ENCODE data around the gene PRPF31. TPM values are rescaled to one million over a fixed set of nuclear protein-coding genes. Genes with fewer than 3 reads are reported as not detected.

The PRPF31 gene
- total RNA-seq, 1 experiment from 2014 or later = 109 TPM

GRCh38 chr19:54081032-54081431, 34.5 kb upstream of the PRPF31 start, which contains the start of gene TARM1:
Gene TARM1 (minus strand): TSS chr19:54081365. CDS start chr19:54081340, 25 bp downstream.
- Histone ChIP-seq H3K9me2 (ENCODE audit: insufficient read depth) (no peaks in the 10 kb centered on the region), H3K4me3 (no peak within 1 kb of the TSS), H3K4me2 (no peak within 1 kb of the TSS), H3K27me3 (ENCODE audit: insufficient read depth, low read depth) (peaks cover 17% of the 10 kb centered on the region; the same call in 1 of the 2 replicates), H3K9me3 (ENCODE audit: insufficient read depth, low read depth) (peaks cover 13% of the 10 kb centered on the region; the same call in 1 of the 2 replicates), H3K4me1 (replicated peaks; ENCODE audit: insufficient read depth) (no peaks in the 10 kb centered on the region), H2AFZ (no peak within 1 kb of the TSS), H4K20me1 (ENCODE audit: insufficient read depth) (no peaks in the 10 kb centered on the region), H3F3A (ENCODE audit: insufficient read depth, low read depth) (no peaks in the 10 kb centered on the region), H3K27ac (no peak within 1 kb of the TSS), H3K36me3 (ENCODE audit: low read depth) (no peaks in the 10 kb centered on the region), H3K79me2 (ENCODE audit: low read depth) (no peaks in the 10 kb centered on the region)
- ChIA-PET POLR2A (ENCODE audit: unreplicated experiment) (no interaction called here), CTCF (no interaction called here)
- intact Hi-C loops (cut with micrococcal nuclease; ENCODE audit: unreplicated experiment) = no loop called here
- TF ChIP-seq EZH2 (IDR thresholded peaks at IDR 0.05; ENCODE audit: low read depth) (no peak), CTCF (conservative IDR thresholded peaks at IDR 0.05) (no peak)
- BruUV-seq (replicated peaks) = no TSS peak
- DNase-seq = no peak

GRCh38 chr19:54084410-54084809, 31.1 kb upstream of the PRPF31 start:
- Histone ChIP-seq H3K4me2 (no peak overlapping the region), H3K9me2 (ENCODE audit: insufficient read depth) (no peaks in the 10 kb centered on the region), H3K79me2 (ENCODE audit: low read depth) (no peaks in the 10 kb centered on the region), H3F3A (ENCODE audit: insufficient read depth, low read depth) (no peaks in the 10 kb centered on the region), H3K27me3 (ENCODE audit: insufficient read depth, low read depth) (peaks cover 14% of the 10 kb centered on the region; the same call in 1 of the 2 replicates), H3K36me3 (ENCODE audit: low read depth) (no peaks in the 10 kb centered on the region), H4K20me1 (ENCODE audit: insufficient read depth) (no peaks in the 10 kb centered on the region), H3K4me3 (no peak overlapping the region), H2AFZ (no peak overlapping the region), H3K4me1 (replicated peaks; ENCODE audit: insufficient read depth) (no peaks in the 10 kb centered on the region), H3K27ac (no peak overlapping the region), H3K9me3 (ENCODE audit: insufficient read depth, low read depth) (peaks cover 13% of the 10 kb centered on the region; the same call in 1 of the 2 replicates)
- DNase-seq = no peak
- POLR2A ChIA-PET (ENCODE audit: unreplicated experiment) = no interaction called here
- CTCF ChIA-PET = interaction anchor here (0.7 kb wide), 1 partner anchor 53 kb away, joined by 9 read pairs; the partner anchor contains the start of gene CNOT3
- intact Hi-C loops (cut with micrococcal nuclease; ENCODE audit: unreplicated experiment) = no loop called here
- no TSS peak for BruUV-seq (replicated peaks)
- no peak for TF ChIP-seq EZH2 (IDR thresholded peaks at IDR 0.05; ENCODE audit: low read depth)
- no peak for TF ChIP-seq CTCF (conservative IDR thresholded peaks at IDR 0.05)

GRCh38 chr19:54094426-54095000, 21.0 kb upstream of the PRPF31 start:
- no peaks in the 10 kb centered on the region for H3K4me1 ChIP-seq (replicated peaks; ENCODE audit: insufficient read depth)
- no peaks in the 10 kb centered on the region for H3K36me3 ChIP-seq (ENCODE audit: low read depth)
- H3K9me2 ChIP-seq (ENCODE audit: insufficient read depth) = no peaks in the 10 kb centered on the region
- no peaks in the 10 kb centered on the region for H3K9me3 ChIP-seq (ENCODE audit: insufficient read depth, low read depth)
- no peak overlapping the region for H3K4me3 ChIP-seq
- H4K20me1 ChIP-seq (ENCODE audit: insufficient read depth) = no peaks in the 10 kb centered on the region
- no peaks in the 10 kb centered on the region for H3K79me2 ChIP-seq (ENCODE audit: low read depth)
- H3F3A ChIP-seq (ENCODE audit: insufficient read depth, low read depth) = peaks cover 7% of the 10 kb centered on the region
- POLR2A ChIA-PET (ENCODE audit: unreplicated experiment) = no interaction called here
- H2AFZ ChIP-seq = no peak overlapping the region
- DNase-seq = no peak
- BruUV-seq (replicated peaks) = no TSS peak
- TF ChIP-seq EZH2 (IDR thresholded peaks at IDR 0.05; ENCODE audit: low read depth) = no peak
- TF ChIP-seq CTCF (conservative IDR thresholded peaks at IDR 0.05) = no peak
- CTCF ChIA-PET = interaction anchor here (0.6 kb wide), 1 partner anchor 248 kb away, joined by 4 read pairs; no protein-coding TSS in a partner anchor
- no peak overlapping the region for H3K4me2 ChIP-seq
- H3K27ac ChIP-seq = no peak overlapping the region
- intact Hi-C loops (cut with micrococcal nuclease; ENCODE audit: unreplicated experiment) = no loop called here
- peaks cover 36% of the 10 kb centered on the region for H3K27me3 ChIP-seq (ENCODE audit: insufficient read depth, low read depth)
